Esophagus muscularis mucosa (tissue), 4 donors: ENCODE results near the gene PM20D2. TPM values are rescaled to one million over a fixed set of nuclear protein-coding genes. Genes with fewer than 3 reads are reported as not detected.
A peak's percentile ranks its signal among the peaks of the same experiment; 100 is the strongest.

Experiments used
- DNase-seq: peaks from one replicate; pipeline ENCODE4 v3.0.0-alpha.2; 2017; ENCODE audit errors: extremely low spot score
- H3K27ac ChIP-seq, 4 donors: fragments of 200-600 bp; sonication (generic); replicated peaks in 1 of 4; 1 replicate in 3 of 4; 2 replicates in 1 of 4; pipeline ENCODE4 v1.5.1; 2016 to 2019; ENCODE audit warnings: mild to moderate bottlenecking in 1 of 4
- H3K27me3 ChIP-seq, 4 donors: fragments of 200-600 bp; sonication (generic); one replicate each; pipeline versions ENCODE4 v1.5.1 to v1.6.0; 2016 to 2019
- H3K36me3 ChIP-seq, 4 donors: fragments of 200-600 bp; sonication (generic); one replicate each; pipeline ENCODE4 v1.5.1; 2016 to 2019
- H3K4me1 ChIP-seq, 4 donors: fragments of 200-600 bp; sonication (generic); one replicate each; pipeline ENCODE4 v1.5.1; 2016 to 2019
- H3K4me3 ChIP-seq, 4 donors: fragments of 200-600 bp; sonication (generic); 1 replicate in 2 of 4; 2 replicates in 2 of 4; pipeline ENCODE4 v1.5.1; 2016 to 2019; ENCODE audit warnings: mild to moderate bottlenecking in 4 of 4, moderate library complexity in 1 of 4
- H3K9me3 ChIP-seq, 4 donors: fragments of 200-600 bp; sonication (generic); 1 replicate in 3 of 4; 2 replicates in 1 of 4; pipeline ENCODE4 v1.5.1; 2016 to 2019
- EP300 ChIP-seq: sonication (generic); formaldehyde crosslinking; IDR thresholded peaks from one replicate; pipeline ENCODE4 v1.6.1; 2017; ENCODE audit warnings: antibody characterized with exemption
- POLR2A ChIP-seq: fragments of 450-650 bp; IDR thresholded peaks from one replicate; pipeline ENCODE4 v1.6.1; 2017; ENCODE audit warnings: antibody characterized with exemption, moderate library complexity, mild to moderate bottlenecking, low read depth
- POLR2AphosphoS5 ChIP-seq, 2 donors: sonication (generic); formaldehyde crosslinking; IDR thresholded peaks; one replicate each; pipeline ENCODE4 v1.6.1; 2017; ENCODE audit warnings: antibody characterized with exemption in 2 of 2
- WGBS: methylation state at CpG from one replicate; pipeline ENCODE4 v1.1.5; 2018; 5-methylcytosine and 5-hydroxymethylcytosine counted together
- intact Hi-C: fragments of 100-400 bp; cut with DNase I; formaldehyde crosslinking; loops from one replicate; pipeline ENCODE4 v1.15.1; 2023
- total RNA-seq, 4 donors: library from RNA; depleted of rRNA; stranded (reverse); fragments of >200 nt; gene quantifications; one replicate each; pipeline versions ENCODE4 v1.1.0 to v1.2.1, GENCODE V29; 2016
- TF ChIP-seq, protein P1 (sequence below), 3 experiments: fragments of 200-600 bp in 2 of 3; fragments of 450-650 bp in 1 of 3; sonication (generic) in 2 of 3; IDR thresholded peaks; one replicate each; pipeline ENCODE4 v1.5.1; 2017 to 2019; ENCODE audit warnings: antibody characterized with exemption in 3 of 3, mild to moderate bottlenecking in 2 of 3, moderate library complexity in 1 of 3

PM20D2 gene
- total RNA-seq, 4 donors from 2014 or later, result 14.5 to 27.6 (median 23.7) TPM

DNA sequence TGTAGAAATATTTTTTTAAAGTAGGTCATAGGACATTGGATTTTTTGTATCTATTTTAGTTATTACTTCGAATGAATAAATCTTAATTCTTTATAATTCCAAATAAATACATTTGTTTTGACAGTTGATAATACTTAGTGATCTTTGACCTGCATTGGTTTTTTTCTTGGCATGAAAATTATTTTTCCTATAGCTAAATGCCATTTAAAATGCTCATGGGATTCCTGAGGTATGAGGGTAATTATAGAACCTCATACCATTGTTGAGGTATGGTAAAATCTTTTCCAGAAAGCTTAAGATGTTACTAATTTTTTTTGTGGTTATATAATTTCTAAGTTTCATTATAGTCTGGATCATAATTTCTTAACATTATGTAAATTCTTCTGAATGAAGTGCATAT, 8.3 kb downstream of the PM20D2 start:
- WGBS, result 75% methylated on average over 1 of the region's 1 CpG
- DNase-seq, result no peak
- H3K4me3 ChIP-seq, result no peak overlapping the region
- peaks cover 0 to 51% (median 10%) of the 10 kb centered on the region in 4 donors for H3K36me3 ChIP-seq
- intact Hi-C loops, result no loop called here
- H3K27me3 ChIP-seq, result no peaks in the 10 kb centered on the region
- H3K27ac ChIP-seq, result no peak overlapping the region
- H3K4me1 ChIP-seq, result peaks cover 0 to 12% (median 0%) of the 10 kb centered on the region in 4 donors
- no peaks in the 10 kb centered on the region for H3K9me3 ChIP-seq
- TF ChIP-seq POLR2AphosphoS5 (IDR thresholded peaks at IDR 0.05) (no peak), POLR2A (no peak), EP300 (no peak)

DNA sequence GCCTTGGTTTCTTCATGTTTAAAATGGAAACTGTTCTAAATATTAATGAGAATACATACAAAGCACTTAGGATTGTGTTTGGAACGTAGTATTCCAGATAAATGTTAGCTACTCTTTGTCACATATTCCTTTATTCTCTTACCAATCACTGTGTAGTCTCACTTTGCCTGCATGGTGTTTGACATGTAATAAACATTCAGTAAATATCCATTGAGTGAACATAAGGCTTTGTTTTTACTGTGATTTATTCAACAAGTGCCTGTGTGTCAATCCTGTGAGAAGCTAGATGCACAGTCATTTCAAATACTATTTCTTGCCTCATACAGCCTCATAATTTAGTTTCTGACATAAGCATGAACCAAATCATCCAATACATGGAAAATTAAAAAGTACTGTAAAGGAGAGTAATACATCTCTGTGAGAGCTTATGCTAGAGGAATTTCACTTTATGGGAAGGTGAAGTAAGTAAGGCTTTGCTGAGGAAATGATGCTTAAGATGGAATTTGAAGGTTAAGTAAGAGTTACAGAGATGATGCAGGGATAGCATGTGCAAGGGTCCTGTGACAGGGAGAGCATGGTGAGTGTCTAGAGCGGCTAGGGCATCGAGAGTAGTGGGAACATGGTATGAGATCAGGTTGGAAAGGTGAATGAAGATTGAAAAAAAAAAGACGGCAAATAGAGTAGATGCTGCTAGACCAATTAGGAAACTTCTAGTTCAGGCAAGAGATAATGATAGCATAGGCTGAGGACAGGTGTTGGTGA, 14.7 kb downstream of the PM20D2 start:
- Histone ChIP-seq H3K36me3 (peaks cover 0 to 53% (median 20%) of the 10 kb centered on the region in 4 donors), H3K4me1 (peaks cover 16 to 45% (median 32%) of the 10 kb centered on the region in 4 donors), H3K4me3 (no peak overlapping the region), H3K9me3 (no peaks in the 10 kb centered on the region), H3K27ac (peak overlapping the region; percentile 83 to 92 (median 84)), H3K27me3 (no peaks in the 10 kb centered on the region)
- no peak for TF ChIP-seq POLR2AphosphoS5 (IDR thresholded peaks at IDR 0.05)
- TF ChIP-seq, protein P1, sequence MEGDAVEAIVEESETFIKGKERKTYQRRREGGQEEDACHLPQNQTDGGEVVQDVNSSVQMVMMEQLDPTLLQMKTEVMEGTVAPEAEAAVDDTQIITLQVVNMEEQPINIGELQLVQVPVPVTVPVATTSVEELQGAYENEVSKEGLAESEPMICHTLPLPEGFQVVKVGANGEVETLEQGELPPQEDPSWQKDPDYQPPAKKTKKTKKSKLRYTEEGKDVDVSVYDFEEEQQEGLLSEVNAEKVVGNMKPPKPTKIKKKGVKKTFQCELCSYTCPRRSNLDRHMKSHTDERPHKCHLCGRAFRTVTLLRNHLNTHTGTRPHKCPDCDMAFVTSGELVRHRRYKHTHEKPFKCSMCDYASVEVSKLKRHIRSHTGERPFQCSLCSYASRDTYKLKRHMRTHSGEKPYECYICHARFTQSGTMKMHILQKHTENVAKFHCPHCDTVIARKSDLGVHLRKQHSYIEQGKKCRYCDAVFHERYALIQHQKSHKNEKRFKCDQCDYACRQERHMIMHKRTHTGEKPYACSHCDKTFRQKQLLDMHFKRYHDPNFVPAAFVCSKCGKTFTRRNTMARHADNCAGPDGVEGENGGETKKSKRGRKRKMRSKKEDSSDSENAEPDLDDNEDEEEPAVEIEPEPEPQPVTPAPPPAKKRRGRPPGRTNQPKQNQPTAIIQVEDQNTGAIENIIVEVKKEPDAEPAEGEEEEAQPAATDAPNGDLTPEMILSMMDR (IDR thresholded peaks at IDR 0.05), result no peak
- intact Hi-C loops, result no loop called here
- DNase-seq, result no peak
- 90% methylated on average over 4 of the region's 4 CpGs for WGBS

DNA sequence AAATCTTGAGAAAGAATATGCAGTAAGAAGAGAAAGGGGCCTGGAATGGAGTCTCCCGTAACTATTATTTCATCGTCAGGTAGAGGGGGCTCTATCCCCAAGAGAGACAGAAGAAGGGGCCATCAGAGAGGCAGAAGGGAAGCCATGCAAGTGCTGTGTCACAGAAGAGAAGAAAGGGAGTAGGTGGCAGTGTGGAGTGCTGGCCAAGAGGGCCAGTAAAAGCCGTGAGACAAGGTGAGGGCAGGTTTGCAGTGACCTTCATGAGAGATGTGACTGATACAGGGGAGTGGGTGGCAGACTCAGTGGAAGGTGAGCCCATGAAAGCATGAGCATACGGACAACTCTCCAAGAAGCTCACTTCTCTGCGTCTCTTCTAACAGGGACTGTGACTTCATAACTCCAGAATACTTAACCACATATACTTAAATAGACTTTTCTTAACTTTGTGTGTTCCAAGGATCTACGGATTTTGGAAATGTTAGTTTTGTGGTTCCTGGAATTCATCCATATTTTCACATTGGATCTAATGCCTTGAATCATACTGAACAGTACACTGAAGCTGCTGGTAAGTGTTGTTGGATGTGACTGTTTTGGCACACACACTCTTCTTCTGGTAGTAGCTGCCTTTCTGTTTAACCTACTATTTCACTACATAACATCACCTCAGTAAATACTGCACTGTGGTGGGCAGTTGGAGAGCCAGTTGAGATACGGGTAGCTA, 15.6 kb downstream of the PM20D2 start:
- intact Hi-C loops, result no loop called here
- H3K4me3 ChIP-seq, result peak overlapping the region in 2 of 4 donors; percentile 9 to 20
- H3K9me3 ChIP-seq, result no peaks in the 10 kb centered on the region
- DNase-seq, result no peak
- TF ChIP-seq POLR2A (no peak), POLR2AphosphoS5 (IDR thresholded peaks at IDR 0.05) (peak in 1 of 2 donors; percentile 56)
- H3K27me3 ChIP-seq, result no peaks in the 10 kb centered on the region
- peaks cover 16 to 45% (median 32%) of the 10 kb centered on the region in 4 donors for H3K4me1 ChIP-seq
- peak overlapping the region; percentile 83 to 92 (median 84) for H3K27ac ChIP-seq
- H3K36me3 ChIP-seq, result peaks cover 0 to 46% (median 23%) of the 10 kb centered on the region in 4 donors
- WGBS, result 59% methylated on average over 7 of the region's 7 CpGs

DNA sequence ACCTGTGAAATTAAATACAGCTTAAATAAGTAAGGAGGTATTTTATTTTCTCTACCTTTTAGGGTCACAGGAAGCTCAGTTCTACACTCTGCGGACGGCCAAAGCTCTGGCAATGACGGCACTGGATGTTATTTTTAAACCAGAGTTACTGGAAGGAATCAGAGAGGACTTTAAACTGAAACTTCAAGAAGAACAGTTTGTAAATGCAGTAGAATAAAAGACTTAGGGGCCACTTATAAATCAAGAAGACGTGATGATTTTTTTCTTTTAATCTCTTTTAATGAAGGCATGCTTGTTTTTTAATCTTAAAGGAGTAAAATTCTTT, 16.2 kb downstream of the PM20D2 start:
- intact Hi-C loops, result no loop called here
- TF ChIP-seq POLR2A (no peak), EP300 (peak; percentile 60), POLR2AphosphoS5 (IDR thresholded peaks at IDR 0.05) (peak in 1 of 2 donors; percentile 61)
- TF ChIP-seq, protein P1 (IDR thresholded peaks at IDR 0.05), result no peak
- Histone ChIP-seq H3K4me3 (peak overlapping the region in 2 of 4 donors; percentile 9 to 20), H3K27me3 (no peaks in the 10 kb centered on the region), H3K36me3 (peaks cover 0 to 45% (median 21%) of the 10 kb centered on the region in 4 donors), H3K27ac (peak overlapping the region; percentile 83 to 92 (median 84)), H3K9me3 (no peaks in the 10 kb centered on the region), H3K4me1 (peaks cover 16 to 45% (median 32%) of the 10 kb centered on the region in 4 donors)
- no peak for DNase-seq
- WGBS, result 29% methylated on average over 4 of the region's 4 CpGs

DNA sequence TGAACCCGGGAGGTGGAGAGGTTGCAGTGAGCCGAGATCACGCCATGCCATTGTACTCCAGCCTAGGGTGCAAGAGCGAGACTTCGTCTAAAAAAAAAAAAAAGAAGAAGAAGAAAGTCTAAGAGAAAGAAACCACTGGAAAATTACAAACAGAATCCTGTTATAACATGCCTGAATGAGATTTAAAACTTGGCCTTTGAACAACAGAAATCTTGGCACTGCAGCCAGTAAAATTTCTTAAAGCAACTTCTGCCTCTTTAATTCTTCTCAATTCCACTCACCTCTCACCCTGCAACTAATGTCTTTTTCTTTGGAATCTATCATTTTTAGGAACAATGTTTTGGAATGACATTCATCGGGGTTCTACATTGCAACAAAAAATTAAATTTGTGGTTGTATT, 26.3 kb downstream of the PM20D2 start:
- WGBS, result 67% methylated on average over 6 of the region's 6 CpGs
- Histone ChIP-seq H3K27me3 (no peaks in the 10 kb centered on the region), H3K4me3 (no peak overlapping the region), H3K36me3 (no peaks in the 10 kb centered on the region), H3K27ac (no peak overlapping the region), H3K4me1 (peaks cover 0 to 5% (median 0%) of the 10 kb centered on the region in 4 donors), H3K9me3 (no peaks in the 10 kb centered on the region)
- intact Hi-C loops, result no loop called here
- no peak for DNase-seq
- TF ChIP-seq EP300, result no peak
- TF ChIP-seq POLR2AphosphoS5 (IDR thresholded peaks at IDR 0.05), result no peak
- TF ChIP-seq, protein P1 (IDR thresholded peaks at IDR 0.05), result no peak
